ENCODE data around the gene MAP3K8.

Gene MAP3K8
- 13.6 to 69.7 reads per million in 2 experiments for total RNA-seq

DNA sequence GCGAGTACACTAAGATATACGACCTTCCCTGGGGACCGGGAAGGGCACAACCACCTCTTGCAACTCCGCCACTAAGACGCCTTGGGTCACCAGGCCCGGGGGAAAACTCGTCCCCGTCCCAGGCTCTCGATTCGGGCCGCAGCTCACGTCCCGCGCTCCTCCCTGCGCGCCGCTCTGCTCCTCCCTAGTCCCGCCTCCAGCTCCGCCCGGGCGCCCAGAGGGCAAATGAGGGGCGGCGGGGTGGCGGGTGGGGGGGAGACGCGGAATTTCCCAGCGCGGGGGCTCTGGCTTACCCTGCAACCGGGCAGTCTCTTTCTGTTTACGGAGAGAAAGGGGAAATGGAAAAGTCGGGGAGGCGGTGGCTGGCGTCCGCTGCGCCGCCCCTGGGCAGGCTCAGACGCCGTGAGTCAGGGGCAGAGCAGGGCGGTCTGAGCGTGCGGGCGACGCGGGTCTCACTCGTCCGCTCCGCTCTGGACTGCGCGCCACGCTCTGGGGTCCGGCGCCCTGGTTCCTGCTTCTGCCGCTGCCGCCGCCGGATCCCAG is at the start of gene MAP3K8:
Gene MAP3K8, plus strand, starts transcription at position 455 of the 543 bp plus-strand sequence. CDS start 4,755 bp downstream, outside the sequence.
- DNase-seq (ENCODE audit: low read depth), result peak; percentile 78

GRCh38 chr10:30384701-30385201 is 49.2 kb upstream of the MAP3K8 start:
- DNase-seq (ENCODE audit: low read depth), result no peak

- DNase-seq (ENCODE audit: low read depth), result no peak
Observed at GRCh38 chr10:30386801-30387588, 47.0 kb upstream of the MAP3K8 start.

DNA sequence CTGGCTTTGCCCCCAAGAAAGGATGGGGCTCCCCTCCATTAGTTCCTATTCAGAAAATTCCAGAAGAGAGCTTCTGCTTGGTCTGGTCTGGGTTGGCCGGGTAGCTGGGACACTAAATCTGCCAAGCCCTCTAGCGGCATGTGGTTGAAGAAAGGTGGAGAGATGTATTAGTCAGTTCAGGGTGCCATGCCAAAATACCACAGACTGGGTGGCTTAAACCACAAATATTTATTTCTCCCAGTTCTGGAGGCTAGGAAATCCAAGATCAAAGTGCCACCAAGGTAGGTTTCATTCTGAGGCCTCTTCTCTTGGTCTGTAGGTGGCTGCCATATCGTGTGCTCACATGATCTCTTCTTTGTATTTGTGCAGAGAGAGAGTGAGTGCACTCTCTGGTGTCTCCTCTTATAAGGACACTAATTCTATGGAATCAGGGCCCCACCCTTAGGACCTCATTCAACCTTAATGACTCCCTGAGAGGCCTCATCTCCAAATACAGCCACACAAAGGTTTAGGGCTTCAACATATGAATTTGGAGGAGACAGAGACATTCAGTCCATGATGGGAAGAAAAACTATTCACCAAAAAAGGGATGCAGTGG is 46.2 kb upstream of the MAP3K8 start:
- no peak for DNase-seq (ENCODE audit: low read depth)

GRCh38 chr10:30389543-30389942 is 44.4 kb upstream of the MAP3K8 start:
- no peak for DNase-seq (ENCODE audit: low read depth)

GRCh38 chr10:30390207-30390606 is 43.8 kb upstream of the MAP3K8 start:
- no peak for DNase-seq (ENCODE audit: low read depth)

- no peak for DNase-seq (ENCODE audit: low read depth)
Observed at GRCh38 chr10:30391266-30391665, 42.7 kb upstream of the MAP3K8 start.

DNA sequence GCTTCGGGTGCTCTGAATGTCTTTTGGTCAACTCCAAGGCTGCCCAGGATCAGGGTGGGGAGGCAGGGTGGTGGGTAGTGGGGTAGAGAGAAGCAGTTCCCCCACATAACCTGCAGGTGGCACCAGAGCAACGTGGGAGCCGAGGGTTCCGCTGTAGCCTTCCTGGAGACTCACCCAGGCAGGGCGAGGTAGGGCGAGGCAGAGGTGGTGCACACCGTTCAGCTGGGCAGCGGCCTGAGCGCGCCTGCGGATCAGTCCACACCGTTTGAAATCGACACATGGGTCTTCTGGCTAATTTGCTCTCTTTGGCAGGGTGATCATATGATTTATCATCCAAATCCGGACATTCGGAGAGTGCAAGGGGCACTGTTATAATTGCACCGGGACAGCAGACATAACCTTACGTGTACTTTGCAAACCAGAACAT is 41.4 kb upstream of the MAP3K8 start:
- DNase-seq (ENCODE audit: low read depth), result peak; percentile 57

DNA sequence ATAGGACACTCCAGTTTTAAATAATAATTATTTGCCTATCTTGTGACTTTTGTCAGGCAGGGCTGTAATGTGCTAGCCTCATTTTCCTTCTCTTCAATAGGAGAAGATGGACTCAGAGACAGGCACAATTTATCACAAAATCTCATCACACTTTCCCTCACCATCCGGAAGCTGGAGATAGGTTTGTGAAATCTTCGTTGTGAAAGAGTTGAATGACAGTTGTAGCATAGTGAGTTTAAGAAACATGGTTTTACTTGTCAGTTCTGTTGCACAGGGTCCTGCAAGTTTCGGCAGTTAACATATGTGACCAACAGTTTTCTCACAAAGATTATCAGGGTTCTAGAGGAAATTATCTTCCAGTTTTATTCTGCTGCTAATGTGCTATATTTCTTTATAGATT is 37.7 kb upstream of the MAP3K8 start:
- DNase-seq (ENCODE audit: low read depth), result no peak

- DNase-seq (ENCODE audit: low read depth), result no peak
Observed at GRCh38 chr10:30396698-30397097, 37.3 kb upstream of the MAP3K8 start.

DNA sequence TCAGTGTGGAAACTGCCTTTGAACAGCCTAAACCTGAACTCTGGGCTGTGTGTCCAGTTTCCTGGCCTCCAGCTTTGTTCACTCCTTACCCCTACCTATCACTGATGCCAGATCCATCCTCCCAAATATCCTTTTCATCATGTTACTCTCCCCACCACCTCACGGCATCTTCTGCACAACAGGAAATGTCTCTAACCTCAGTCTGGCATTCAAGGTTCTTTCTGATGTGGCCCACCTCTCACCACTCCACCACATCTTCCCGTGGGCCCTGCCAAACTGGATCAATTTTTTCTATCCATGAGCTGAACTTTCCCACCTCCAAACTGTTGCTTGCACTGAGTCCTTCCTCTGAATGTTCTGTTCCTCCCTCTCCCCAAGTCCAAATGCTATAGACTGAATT is 35.8 kb upstream of the MAP3K8 start:
- no peak for DNase-seq (ENCODE audit: low read depth)

- DNase-seq (ENCODE audit: low read depth), result no peak
Observed at GRCh38 chr10:30398788-30399187, 35.2 kb upstream of the MAP3K8 start.

DNA sequence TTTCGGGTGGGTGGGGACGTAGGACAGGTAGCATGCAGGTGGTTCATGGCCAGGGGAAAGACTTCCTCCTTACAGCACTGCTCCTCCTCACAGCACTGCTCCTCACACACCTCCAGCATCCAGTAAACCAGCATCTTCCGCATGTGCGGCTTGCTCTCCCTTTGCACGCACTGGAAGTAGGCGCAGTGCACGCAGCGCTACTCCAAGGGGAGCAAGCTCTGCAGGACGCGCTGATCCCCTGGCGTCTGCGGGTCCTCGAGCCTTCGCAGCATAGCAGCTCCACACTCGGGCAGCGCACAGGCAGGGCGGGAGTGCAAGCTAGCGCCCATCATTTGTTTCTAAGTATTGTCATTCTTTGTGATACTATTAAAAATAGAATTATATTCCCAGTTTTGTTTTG is 30.5 kb upstream of the MAP3K8 start:
- no peak for DNase-seq (ENCODE audit: low read depth)

DNA sequence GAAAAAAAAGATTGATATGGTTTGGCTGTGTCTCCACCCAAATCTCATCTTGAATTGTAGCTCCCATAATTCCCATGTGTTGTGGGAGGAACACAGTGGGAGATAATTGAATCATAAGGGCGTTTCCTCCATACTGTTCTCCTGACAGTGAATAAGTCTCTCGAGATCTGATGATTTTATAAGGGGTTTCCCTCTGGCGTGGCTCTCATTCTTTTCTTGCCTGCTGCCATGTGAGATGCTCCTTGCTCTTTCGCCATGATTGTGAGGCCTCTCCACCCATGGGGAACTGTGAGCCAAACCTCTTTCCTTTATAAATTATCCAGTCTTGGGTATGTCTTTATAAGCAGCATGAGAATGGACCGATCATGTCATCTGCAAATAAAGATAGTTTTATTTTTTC is 29.4 kb upstream of the MAP3K8 start:
- DNase-seq (ENCODE audit: low read depth), result no peak

- DNase-seq (ENCODE audit: low read depth), result no peak
Observed at GRCh38 chr10:30411263-30411662, 22.7 kb upstream of the MAP3K8 start.

GRCh38 chr10:30412901-30413300 is 21.1 kb upstream of the MAP3K8 start:
- no peak for DNase-seq (ENCODE audit: low read depth)

DNA sequence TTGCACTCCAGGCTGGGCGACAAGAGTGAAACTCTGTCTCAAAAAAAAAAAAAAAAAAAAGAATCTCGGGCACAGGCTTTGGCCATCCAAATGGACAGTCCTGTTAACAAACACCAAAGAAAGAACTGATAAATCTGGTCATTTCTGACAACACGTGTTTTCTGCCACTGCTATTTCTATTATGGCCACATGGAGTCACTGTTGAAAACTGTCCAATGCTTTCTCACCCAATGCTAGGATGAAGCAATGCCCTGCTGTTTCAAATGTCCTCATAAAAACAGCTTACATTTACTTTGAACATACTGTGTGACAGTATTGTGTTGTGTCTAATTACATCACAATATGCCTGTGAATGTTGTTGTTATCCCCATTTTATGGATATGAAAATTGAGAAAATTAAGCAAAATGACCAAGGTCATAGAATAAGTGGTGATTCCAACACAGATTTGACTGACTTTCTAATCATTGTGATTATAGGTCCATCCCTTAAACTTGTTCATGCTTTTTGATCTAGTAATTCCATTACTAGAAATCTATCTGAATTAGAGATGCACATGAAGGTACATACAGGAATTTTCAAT is 19.9 kb upstream of the MAP3K8 start:
- DNase-seq (ENCODE audit: low read depth), result no peak

- DNase-seq (ENCODE audit: low read depth), result no peak
Observed at GRCh38 chr10:30415593-30415992, 18.4 kb upstream of the MAP3K8 start.

DNA sequence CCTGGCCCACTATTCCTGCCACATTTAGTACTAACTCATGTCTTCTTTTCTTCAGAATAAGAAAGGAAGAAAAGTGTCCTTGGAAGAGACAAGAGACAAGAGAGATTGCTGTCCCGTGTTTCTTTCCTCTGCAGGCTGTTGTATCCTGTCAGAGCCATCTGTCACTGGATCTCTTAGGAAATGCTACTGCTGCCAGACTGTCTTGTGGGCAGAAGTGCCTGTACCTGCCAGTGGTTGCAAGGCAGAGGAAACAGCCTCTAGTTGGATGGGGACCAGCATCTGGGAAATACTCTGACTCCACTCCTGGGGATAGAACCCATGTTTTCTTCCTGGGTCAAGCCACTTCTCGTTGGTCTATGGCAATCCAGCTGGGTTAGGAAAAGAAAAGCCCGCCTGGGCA is 16.7 kb upstream of the MAP3K8 start:
- no peak for DNase-seq (ENCODE audit: low read depth)

DNA sequence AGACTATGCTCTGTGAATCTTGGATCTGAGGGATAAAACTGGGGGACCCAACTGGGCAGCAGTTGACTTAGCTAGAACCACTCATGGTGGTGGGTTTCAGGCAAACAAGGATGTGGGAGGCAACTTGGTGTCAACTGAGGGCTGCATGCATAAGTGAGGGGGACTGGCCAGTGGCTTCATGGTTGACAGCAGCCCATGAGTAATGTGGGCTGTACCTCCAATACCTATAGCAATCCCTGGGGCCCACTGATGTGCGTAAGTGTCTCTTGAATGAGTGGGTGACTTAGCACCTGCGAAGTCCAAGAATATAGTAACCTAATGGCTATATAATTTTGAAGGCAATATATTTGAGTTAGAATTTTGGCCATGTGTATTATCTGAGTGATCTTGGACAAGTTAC is 13.7 kb upstream of the MAP3K8 start:
- DNase-seq (ENCODE audit: low read depth), result no peak

DNA sequence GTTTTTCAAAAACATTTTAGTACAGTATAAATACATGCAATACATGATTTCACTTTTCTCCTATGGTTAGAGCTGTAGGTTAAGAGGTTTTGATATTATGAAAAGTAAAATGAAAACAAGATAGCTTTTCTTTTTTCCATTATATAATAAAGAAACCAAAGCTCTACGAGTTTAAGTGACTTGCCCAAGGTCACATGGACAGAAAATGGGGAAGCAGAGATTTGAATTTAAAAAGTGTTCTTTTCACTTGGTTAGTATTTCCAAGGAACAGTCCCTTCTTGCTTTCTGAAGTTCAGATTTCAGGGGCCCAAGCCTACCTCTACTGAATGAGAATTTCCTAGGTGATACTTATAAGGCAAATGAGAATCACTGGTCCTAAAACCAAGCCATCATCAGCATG is 13.2 kb upstream of the MAP3K8 start:
- DNase-seq (ENCODE audit: low read depth), result no peak

DNA sequence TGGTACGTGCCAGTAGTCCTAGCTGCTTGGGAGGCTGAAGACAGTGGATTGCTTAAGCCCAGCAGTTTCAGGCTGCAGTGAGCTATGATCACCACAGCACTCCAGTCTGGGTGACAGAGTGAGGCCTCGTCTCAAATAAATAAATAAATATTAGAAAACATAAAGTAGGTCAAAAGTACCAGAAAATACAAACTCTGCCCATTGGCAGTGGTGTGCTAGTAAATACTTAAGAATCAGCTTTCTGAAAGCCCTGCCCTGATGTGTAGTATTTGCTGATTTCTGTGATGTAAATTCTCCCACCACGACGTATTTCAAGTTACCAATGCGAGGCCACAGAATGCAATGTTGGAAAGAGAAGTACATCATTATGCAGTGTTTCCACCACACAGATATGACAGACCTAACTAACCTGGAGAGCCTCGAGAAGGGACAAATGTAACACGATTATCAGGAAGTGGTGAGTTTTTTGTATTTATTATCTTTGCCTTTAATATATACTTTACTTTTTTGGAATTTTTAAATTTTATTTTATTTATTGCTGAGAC is 11.8 kb upstream of the MAP3K8 start:
- DNase-seq (ENCODE audit: low read depth), result no peak

Measured in T follicular helper cell (primary cell).